Endometrium (tissue), 2 donors: Measurements from ENCODE around the gene TBC1D1.

ENCODE experiments used
- FAIRE-seq: peaks from 2 replicates; lab custom pipeline; 2012; peaks lifted over from hg19 to GRCh38; lab: Jason Lieb, UNC
- donor health status: control.
- donor health status: control.

Gene TBC1D1

GRCh38 chr4:37928426-37929416, 37.8 kb downstream of the TBC1D1 start:
- no peak for FAIRE-seq

DNA sequence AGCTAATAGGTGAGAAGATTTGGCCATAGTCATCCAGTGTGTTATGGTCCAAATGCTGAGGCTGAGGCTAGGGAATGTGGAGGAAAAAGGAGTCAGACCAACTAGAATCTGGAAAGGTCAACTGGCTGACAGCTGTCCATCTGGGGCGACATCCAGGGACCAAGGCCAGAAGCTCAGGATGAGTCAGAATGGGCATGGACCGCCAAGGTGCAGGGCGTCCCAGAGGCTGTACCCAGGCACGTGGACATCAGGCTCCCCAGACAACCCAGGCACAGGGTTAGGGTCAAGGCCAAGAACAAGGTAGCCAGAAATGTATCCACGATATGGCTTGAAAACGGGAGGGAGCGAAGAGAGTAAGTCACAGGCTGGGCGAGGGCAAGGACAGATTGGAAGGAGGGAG, 43.2 kb downstream of the TBC1D1 start:
- FAIRE-seq = no peak

- FAIRE-seq = no peak
Observed at GRCh38 chr4:37934609-37935008, 43.7 kb downstream of the TBC1D1 start.

- no peak for FAIRE-seq
Observed at GRCh38 chr4:37935026-37935425, 44.1 kb downstream of the TBC1D1 start.

DNA sequence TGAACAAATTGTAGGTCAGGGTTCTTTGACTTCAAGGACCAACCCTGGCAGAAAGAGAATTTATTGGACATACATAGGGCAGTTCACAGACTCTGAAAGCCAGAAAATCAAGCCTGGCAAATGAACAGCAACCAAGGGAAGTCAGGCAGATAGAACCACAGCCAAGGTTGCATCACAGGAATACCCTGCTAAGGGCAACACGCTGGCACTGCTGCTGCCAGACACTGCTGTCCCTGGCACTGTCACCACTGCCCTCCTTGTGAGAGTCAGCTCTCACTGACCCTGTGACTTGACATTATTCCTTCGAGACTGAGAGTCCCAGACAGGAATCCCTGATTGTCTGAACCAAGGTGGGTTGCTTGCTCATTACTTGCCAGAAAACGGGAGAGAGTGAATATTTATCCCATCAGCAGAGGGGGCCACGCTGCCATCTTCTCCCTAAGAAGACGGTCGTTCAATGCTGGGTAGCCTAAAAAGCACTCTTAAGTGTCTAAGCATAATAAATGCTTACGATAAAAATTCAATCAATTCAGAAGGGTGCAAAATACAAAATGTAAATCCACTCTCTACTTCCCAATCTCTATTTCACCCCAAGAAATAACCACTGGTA, 46.1 kb downstream of the TBC1D1 start:
- FAIRE-seq = no peak

DNA sequence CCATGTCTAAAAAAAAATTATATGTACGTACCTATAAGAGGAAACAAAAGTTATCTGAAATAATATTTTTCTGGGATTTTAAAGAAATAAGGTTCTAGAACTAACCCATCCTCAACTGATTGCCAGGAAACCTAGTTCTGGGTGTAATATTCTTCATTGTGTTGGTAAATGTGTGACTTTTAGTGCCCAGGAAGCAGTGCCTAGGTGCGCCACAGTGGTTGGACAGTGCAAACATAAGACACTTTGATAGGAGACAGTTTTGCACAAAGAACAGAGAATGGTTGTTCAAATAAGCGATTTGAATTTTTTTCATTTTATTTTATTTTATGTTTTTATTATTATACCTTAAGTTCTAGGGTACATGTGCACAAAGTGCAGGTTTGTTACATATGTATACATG, 47.3 kb downstream of the TBC1D1 start:
- no peak for FAIRE-seq

DNA sequence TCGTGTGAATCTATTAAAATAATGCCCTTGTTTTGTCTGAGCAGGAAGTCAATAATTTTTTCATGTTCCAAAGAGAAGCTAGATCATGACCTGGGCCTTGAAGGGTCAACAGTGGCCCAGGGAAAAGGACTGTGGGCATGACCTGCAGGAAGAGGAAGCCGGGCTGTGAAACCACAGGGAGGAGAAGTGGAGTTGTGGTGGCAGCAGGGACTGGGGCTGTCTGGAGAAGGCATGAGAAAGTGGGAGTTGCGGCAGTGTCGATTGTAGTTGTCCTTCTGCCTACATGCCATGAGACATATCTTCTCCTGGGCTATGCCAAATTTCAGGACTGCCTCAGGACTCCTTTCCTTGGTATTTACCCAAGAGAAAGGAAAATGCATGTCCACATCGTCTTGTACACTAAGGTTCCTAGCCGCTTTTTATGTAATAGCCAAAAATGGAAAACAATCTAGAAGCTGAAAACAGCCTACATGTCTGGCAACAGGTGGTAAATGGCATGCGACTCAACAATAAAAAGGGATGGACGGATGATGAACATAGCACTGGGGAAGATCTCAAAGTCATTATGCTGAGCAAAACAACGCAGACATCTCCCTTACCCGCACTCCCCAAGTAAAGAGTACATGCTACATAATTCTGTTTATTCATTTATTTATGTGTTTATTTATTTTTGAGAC, 55.8 kb downstream of the TBC1D1 start:
- no peak for FAIRE-seq

DNA sequence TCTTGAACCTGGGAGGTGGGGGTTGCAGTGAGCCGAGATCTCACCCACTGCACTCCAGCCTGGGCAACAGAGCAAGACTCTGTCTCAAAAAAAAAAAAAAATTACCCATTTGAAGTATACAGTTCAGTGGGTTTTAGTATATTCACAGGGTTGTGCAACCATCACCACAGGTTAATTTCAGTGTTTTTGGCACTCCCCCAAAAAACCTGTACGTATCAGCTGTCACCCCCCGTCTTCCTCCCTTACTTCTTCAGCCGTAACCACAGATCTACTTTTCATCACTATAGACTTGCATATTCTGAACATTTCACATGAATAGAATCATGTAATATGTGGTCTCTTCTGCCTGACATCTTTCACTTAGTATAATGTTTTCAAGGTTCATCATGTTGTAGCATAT, 57.7 kb downstream of the TBC1D1 start:
- FAIRE-seq = no peak

DNA sequence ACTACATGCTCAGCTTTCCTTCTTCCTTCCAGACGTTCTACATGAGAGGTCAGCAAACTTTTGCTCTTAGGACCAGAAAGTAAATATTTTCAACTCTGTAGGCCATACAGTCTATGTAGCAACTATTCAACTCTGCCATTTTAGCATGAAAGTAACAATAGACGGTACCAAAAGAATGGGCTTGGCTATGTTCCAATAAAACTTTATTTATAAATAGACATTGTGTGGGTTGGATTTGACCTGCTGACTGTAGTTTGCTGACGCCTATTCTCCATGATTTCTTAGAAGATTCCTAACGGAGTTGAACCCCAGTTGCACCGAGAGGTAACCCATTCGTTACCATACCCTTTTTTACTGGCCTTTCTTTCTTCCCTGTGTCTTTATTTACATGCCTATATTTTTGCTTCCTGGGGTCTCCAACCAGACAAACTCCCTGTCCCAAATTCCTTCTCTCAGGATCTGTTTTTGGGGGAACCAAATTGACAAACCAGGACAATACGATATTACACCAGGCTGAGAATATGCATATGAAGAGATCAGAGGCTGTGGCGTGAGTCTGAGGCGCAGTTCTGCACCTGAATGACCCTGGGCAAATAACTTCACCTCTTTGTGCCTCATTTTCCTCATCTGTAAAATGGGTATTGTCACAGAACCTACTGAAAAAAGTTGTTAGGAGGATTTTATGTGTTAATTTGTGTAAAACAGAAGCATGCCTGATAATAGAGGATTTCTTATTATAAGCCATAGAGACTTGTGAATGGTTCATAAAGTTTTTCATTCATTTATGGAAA, 58.9 kb downstream of the TBC1D1 start:
- no peak for FAIRE-seq

DNA sequence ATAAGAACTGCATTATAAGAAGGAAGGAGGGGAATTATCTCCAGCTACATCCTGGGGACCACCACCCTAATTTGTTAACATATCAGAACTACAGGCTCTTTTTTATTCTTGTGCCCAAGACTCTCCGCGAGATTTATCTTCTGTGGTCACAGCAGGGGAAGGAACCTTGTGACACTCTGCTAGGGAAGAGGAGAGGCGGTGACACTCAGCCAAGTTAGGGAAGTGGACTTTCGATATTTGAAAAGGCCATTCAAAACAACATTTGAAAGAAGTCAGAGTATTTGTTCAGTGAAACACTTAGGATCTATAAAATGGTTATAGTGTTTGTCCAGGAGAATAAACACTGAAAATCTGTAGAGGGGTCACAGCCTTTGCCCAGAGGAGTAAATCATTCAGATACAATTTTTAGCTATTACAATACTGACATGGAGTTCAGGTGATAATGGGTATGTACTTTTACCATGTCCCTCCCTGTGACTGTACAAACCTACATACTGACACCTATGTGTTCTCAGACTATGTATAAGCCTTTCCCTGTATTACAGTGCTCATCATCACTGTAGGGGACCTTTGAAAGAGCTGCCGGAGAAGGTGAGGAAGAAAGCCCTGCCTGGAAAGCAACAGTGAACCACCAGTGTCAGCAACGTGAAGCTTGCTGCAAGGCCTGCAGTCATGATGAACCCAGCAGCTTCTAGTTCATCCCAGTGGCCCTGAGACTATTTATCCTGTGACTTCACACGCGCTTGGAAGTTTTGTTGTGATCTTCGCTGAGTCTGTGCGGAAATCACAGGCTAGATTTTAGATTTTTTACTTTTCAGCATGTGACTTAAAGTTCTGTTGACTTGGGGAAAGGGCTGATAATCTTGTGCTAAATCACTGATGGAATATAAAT, 60.8 kb downstream of the TBC1D1 start:
- no peak for FAIRE-seq

- no peak for FAIRE-seq
Observed at GRCh38 chr4:37953156-37953555, 62.3 kb downstream of the TBC1D1 start.

GRCh38 chr4:37953620-37954293, 62.9 kb downstream of the TBC1D1 start:
- FAIRE-seq = no peak

DNA sequence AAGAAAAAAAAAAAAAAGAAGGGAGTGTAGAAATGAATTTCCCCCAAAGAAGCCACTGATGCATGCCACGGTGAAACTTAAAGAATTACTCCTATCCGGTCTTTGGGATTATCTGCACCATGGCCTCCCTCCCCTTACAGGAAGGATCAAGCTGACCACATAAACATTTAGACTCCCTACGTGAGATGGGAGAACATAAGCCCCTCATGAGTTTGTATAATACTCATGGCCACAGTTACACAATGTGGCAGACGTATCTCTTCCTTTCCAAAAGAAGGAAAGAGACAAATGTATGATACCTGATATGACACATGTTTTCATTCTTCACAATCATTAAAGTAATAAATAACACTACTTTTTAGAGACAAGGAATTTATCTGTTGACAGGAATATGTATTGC, 66.1 kb downstream of the TBC1D1 start:
- no peak for FAIRE-seq

GRCh38 chr4:37958932-37959331, 68.0 kb downstream of the TBC1D1 start:
- FAIRE-seq = no peak

- FAIRE-seq = no peak
Observed at GRCh38 chr4:37960098-37960497, 69.2 kb downstream of the TBC1D1 start, which contains the start of gene PTTG2. Gene PTTG2, plus strand, starts transcription at chr4:37960398. Its CDS starts 37 bp downstream, at chr4:37960435.

GRCh38 chr4:37960679-37961450, 70.0 kb downstream of the TBC1D1 start:
- FAIRE-seq = no peak

GRCh38 chr4:37964734-37965457, 74.0 kb downstream of the TBC1D1 start:
- FAIRE-seq = no peak

DNA sequence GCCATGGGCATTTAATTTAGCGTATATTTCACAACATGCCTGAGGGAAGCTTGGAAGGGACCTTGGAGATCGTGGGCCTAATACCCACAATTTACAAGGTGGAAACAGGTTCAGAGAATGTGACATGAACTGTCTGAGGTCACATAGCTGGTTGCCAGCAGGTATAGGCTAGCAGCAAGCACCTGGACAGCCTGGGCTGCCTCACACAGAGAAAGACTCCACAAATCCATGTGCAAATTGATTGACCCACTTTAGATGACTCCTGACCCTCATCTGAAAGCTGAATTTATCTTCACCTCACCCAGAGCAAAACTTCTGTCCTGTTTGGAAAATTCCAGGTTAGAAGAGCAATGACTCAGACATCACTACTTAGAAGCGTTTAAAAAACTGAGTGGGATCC, 75.2 kb downstream of the TBC1D1 start:
- no peak for FAIRE-seq

DNA sequence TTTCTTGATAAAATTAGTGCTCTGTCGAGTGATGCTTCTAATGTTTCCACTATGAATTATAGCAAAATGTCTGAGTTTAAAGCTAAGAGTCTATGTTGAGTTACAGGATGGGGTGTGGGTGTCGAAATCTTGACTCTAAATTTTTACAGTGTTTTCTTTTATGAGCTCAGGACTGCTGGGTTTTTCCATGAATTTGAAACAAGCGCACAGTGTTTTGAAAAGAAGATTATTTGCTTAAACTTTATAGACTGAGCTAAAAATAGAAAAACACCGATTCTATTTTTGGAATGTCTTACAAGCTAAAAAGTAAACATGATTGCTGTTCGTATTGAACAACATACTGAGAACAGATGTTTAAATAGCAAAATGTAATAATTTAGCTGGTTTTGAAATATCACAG, 76.9 kb downstream of the TBC1D1 start:
- peak; percentile 97 for FAIRE-seq
